HG03025 (cell line): Measurements from ENCODE around the gene LRRFIP2.
"Not testable (repeated sequence)": the region's sequence is repeated elsewhere in the genome, so short reads cannot be mapped to it uniquely, and the experiment has no call there.

ENCODE experiments used
- ATAC-seq: cut with Tn5 transposase; IDR thresholded peaks from one replicate; pipeline ENCODE4 v1.9.1; 2021; ENCODE audit warnings: mild to moderate bottlenecking, moderate library complexity; ENCODE audit not compliant: unreplicated experiment, low FRiP score

LRRFIP2 gene

GRCh38 chr3:37174532-37175126, at the start of gene LRRFIP2:
LRRFIP2 (minus strand) TSS chr3:37174582; CDS start chr3:37148983, 25,599 bp downstream.
- ATAC-seq, result no peak

GRCh38 chr3:37223576-37223975, 49.2 kb upstream of the LRRFIP2 start:
- ATAC-seq, result no peak

- ATAC-seq, result no peak
Observed at GRCh38 chr3:37223141-37223558, 48.8 kb upstream of the LRRFIP2 start.

- ATAC-seq, result not testable (repeated sequence)
Observed at GRCh38 chr3:37222542-37222941, 48.2 kb upstream of the LRRFIP2 start.

- ATAC-seq, result no peak
Observed at GRCh38 chr3:37221407-37221806, 47.0 kb upstream of the LRRFIP2 start.

GRCh38 chr3:37219266-37219665, 44.9 kb upstream of the LRRFIP2 start:
- ATAC-seq, result no peak

GRCh38 chr3:37218206-37218605, 43.8 kb upstream of the LRRFIP2 start:
- no peak for ATAC-seq

GRCh38 chr3:37217098-37217849, 42.9 kb upstream of the LRRFIP2 start:
- ATAC-seq, result no peak

GRCh38 chr3:37216597-37217097, 42.3 kb upstream of the LRRFIP2 start:
- no peak for ATAC-seq

- ATAC-seq, result no peak
Observed at GRCh38 chr3:37214076-37214475, 39.7 kb upstream of the LRRFIP2 start.

GRCh38 chr3:37210230-37210629, 35.8 kb upstream of the LRRFIP2 start:
- ATAC-seq, result no peak

- not testable (repeated sequence) for ATAC-seq
Observed at GRCh38 chr3:37208576-37208975, 34.2 kb upstream of the LRRFIP2 start.

- not testable (repeated sequence) for ATAC-seq
Observed at GRCh38 chr3:37208008-37208407, 33.6 kb upstream of the LRRFIP2 start.

GRCh38 chr3:37206041-37206440, 31.7 kb upstream of the LRRFIP2 start:
- not testable (repeated sequence) for ATAC-seq

- no peak for ATAC-seq
Observed at GRCh38 chr3:37204314-37204713, 29.9 kb upstream of the LRRFIP2 start.

GRCh38 chr3:37202035-37202434, 27.7 kb upstream of the LRRFIP2 start:
- ATAC-seq, result no peak

GRCh38 chr3:37200141-37200540, 25.8 kb upstream of the LRRFIP2 start:
- no peak for ATAC-seq

- ATAC-seq, result no peak
Observed at GRCh38 chr3:37198996-37199395, 24.6 kb upstream of the LRRFIP2 start.

- ATAC-seq, result no peak
Observed at GRCh38 chr3:37198547-37198946, 24.2 kb upstream of the LRRFIP2 start.

GRCh38 chr3:37197810-37198371, 23.5 kb upstream of the LRRFIP2 start:
- no peak for ATAC-seq

GRCh38 chr3:37194533-37194932, 20.2 kb upstream of the LRRFIP2 start:
- no peak for ATAC-seq

- no peak for ATAC-seq
Observed at GRCh38 chr3:37190667-37191066, 16.3 kb upstream of the LRRFIP2 start.
